Activated naive CD4-positive, alpha-beta T cell treated with anti-CD3 and anti-CD28 coated beads, Interleukin-2, amount 50 U/mL, for 72 hours (primary cell): Measurements from ENCODE around the gene C19orf25. TPM values are rescaled to one million over a fixed set of nuclear protein-coding genes. Genes with fewer than 3 reads are reported as not detected.

Experiments
- ATAC-seq, 2 donors: fragments of 150-1000 bp; cut with Tn5 transposase; 2 replicates each; pipeline ENCODE4 v1.10.0; 2021; ENCODE audit warnings: mild to moderate bottlenecking in 2 of 2, moderate library complexity in 2 of 2
- DNase-seq, 2 donors: peaks; one replicate each; pipeline ENCODE4 v3.0.0; 2021 to 2022; ENCODE audit warnings: low spot score in 2 of 2
- H3K27ac Mint-ChIP-seq, 2 donors: one replicate each; pipeline ENCODE4 v1.8.0; 2022; ENCODE audit warnings: mild to moderate bottlenecking in 2 of 2, mixed read lengths in 2 of 2
- H3K36me3 Mint-ChIP-seq, 2 donors: one replicate each; pipeline ENCODE4 v1.8.0; 2022; ENCODE audit warnings: mixed read lengths in 2 of 2
- H3K9me3 Mint-ChIP-seq, 2 donors: one replicate each; pipeline ENCODE4 v1.8.0; 2022; ENCODE audit warnings: mixed read lengths in 2 of 2
- total RNA-seq, 2 donors: library from RNA; stranded (reverse); gene quantifications; one replicate each; pipeline ENCODE4 v1.2.3, GENCODE V29; 2022

C19orf25 gene
- total RNA-seq, 2 donors from 2014 or later, result 24.5 to 29.3 TPM

DNA sequence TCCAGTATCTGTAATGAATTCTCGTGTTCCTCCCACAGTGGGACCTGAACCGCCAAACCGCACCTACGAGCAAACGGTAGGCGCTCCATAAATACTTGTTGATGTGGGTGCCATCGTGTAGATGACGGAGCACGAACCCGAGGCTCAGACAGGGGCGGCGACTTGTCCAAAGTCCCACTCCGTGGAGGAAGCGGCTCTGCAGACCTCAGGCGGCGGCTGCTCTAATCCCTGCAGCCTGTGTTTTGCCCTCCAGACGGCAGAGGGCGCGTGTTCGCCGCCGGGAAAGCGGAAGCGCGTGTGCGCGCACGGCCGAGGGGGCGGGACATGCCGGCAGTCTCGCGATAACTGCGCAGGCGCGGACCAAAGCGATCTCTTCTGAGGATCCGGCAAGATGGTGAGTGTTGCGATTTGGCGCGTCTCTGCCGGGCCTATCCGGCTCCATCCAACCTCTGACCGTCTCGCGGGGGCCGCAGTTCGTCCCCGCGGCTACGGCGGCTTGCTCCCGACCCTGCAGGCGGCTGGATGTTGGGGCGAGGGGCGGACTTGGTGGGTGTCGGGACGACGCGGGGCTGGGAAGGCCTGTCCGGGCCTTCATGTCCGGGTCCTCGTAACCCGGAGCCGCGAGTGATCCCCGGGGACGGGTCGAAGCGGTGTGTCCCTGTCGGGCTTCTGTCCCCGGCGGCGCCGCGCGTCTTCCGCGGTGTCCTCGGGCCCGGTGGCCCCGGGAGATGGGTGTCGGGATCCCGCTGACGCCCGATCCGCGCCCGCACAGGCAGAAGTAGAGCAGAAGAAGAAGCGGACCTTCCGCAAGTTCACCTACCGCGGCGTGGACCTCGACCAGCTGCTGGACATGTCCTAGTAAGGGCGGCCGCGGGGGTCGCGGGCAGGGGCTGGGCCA lies 40.7 kb downstream of the C19orf25 start, which contains the start of gene RPS15:
TSS of gene RPS15 (plus strand) at position 362 of the 898 bp plus-strand sequence. CDS start at position 392, 30 bp downstream.
- no peaks in the 10 kb centered on the region for H3K9me3 Mint-ChIP-seq
- H3K27ac Mint-ChIP-seq, result peak within 1 kb of the TSS; percentile 100
- ATAC-seq (peak; percentile 87 to 91), DNase-seq (peak; percentile 96 to 97)
- peaks cover 24 to 36% of the 10 kb centered on the region in 2 donors for H3K36me3 Mint-ChIP-seq

DNA sequence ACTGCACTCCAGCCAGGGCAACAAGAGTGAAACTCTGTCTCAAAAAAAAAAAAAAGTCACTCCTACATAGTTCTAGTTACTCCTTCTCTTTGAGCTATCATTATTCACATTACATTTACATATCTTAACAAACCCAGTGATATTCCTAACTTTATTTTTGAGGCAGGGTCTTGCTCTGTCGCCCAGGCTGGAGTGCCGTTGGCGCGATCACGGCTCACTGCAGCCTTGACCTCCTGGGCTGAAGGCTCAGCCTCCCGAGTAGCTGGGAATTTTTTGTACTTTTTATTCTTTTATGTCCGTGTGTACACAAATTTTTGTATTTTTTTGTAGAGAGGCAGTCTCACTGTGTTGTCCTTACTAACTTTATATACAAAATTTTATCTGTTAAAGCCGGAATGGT lies 41.4 kb downstream of the C19orf25 start:
- peak overlapping the region; percentile 100 for H3K27ac Mint-ChIP-seq
- DNase-seq (no peak), ATAC-seq (no peak)
- H3K36me3 Mint-ChIP-seq, result peaks cover 24 to 36% of the 10 kb centered on the region in 2 donors
- no peaks in the 10 kb centered on the region for H3K9me3 Mint-ChIP-seq

DNA sequence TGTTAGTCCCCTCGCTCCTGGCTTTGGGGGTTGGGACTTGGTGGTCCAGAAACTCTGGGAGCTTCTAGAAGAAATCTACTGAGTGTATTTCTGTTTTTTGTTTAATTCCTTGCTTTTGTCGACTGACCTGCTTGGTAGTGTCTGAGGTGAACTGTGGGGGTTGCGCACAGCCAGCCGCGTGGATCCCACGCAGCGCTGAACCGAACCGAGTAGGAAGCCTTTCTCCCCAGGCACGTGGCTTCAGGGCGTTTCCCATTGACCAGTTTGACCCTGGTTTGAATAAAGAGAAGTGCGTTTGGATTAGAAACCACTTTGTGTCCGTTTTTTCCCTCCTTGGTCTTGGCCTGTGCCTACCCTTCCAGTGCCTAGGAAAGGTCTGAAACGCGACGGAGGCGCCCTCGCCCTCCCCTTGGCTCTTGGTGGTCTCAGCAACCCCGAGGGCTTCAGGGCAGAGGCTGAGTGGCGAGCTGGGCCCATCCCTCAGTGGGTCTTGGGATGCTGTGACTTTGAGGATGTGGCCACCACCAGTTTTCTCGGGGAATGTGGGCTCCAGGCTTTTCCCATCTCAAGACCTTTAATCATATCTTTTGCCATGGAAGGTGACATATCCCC lies 43.5 kb downstream of the C19orf25 start:
- Mint-ChIP-seq H3K36me3 (peaks cover 18 to 19% of the 10 kb centered on the region in 2 donors), H3K27ac (no peak overlapping the region), H3K9me3 (no peaks in the 10 kb centered on the region)
- DNase-seq, result no peak
- ATAC-seq, result no peak

DNA sequence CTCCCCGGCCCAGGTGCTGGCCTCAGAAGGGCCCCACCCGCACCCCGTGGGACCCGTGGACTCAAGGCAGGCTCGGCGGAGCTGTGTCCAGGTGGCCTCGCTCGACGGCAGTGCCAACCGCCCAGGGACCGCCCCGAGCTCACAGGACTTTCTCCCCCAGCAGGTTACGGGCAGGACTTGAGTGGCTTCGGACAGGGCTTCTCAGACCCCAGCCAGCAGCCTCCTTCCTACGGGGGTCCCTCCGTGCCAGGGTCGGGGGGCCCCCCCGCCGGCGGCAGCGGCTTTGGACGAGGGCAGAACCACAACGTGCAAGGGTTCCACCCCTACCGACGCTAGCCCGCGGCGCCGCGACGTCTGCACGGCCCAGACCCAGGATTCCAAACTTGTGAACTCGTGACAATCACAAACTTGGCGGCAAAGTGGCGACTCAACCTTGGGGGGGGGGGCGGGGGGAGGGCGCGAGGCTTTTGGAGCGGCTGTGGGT lies 44.4 kb downstream of the C19orf25 start:
- no peak for DNase-seq
- Mint-ChIP-seq H3K36me3 (peaks cover 9 to 12% of the 10 kb centered on the region in 2 donors), H3K9me3 (no peaks in the 10 kb centered on the region), H3K27ac (no peak overlapping the region)
- no peak for ATAC-seq

DNA sequence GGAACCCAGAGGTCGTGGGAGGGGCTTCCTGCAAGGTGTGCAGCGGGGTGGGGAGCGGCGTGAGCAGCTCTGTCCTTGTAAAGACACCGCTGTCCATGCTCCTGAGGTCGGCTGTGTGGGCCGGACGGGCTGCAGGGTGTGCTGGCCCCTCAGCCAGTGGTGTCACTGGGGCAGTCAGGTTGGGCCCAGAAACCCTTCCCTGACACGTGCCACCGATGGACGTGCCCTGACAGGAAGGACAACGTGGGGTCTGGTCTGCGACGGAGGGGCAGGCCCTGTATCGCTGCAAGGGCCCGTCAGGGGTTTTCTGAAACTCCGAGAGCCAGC lies 45.0 kb downstream of the C19orf25 start:
- H3K9me3 Mint-ChIP-seq, result no peaks in the 10 kb centered on the region
- H3K27ac Mint-ChIP-seq, result no peak overlapping the region
- DNase-seq, result no peak
- ATAC-seq, result no peak
- peaks cover 6 to 7% of the 10 kb centered on the region in 2 donors for H3K36me3 Mint-ChIP-seq

DNA sequence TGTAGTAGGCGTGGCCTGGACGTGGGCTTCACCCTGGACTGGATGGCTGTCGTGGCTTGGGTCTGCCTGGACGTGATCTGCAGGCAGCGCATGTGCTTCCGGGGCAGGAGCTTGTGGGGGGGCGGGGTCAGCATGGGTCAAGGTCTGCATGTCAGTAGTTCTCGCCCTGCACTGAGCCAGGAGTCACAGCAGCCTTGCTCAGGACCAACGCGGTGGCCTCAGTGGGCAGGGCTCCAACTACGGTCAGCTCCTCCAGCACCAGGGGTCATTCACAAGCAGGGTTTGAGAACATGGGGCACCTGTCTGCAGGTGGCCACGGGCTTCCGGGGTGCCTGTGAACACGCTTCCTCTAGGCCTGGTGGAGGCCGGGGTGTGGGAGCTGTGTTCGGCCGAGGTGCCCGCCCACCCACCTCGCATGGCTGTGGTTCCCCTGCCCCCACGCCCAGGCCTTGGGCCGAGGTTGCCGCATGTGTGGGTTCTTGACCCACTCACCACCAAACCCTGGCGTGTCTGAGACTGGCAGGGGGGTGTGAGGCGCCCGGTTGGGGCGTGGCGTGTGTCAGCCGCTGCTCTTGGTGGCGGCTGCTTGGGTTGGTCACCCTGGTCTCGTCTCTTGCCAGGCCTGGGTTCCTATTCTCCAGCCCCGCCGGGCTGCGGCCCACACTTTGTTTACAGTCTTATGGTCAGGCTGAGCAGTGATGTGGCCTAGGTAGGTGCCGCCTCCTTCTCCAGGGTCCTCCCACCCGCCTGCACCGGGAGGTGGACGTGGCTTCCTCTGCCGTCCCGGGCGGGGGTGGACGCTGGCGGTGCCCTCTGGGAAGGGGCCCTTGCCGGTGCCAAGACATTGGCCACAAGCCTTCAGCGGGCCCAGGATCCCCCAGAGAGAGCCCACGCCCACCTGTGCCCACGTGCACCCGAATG lies 45.6 kb downstream of the C19orf25 start:
- H3K9me3 Mint-ChIP-seq, result no peaks in the 10 kb centered on the region
- DNase-seq, result no peak
- no peak for ATAC-seq
- H3K36me3 Mint-ChIP-seq, result peaks cover 4 to 5% of the 10 kb centered on the region in 2 donors
- H3K27ac Mint-ChIP-seq, result no peak overlapping the region

DNA sequence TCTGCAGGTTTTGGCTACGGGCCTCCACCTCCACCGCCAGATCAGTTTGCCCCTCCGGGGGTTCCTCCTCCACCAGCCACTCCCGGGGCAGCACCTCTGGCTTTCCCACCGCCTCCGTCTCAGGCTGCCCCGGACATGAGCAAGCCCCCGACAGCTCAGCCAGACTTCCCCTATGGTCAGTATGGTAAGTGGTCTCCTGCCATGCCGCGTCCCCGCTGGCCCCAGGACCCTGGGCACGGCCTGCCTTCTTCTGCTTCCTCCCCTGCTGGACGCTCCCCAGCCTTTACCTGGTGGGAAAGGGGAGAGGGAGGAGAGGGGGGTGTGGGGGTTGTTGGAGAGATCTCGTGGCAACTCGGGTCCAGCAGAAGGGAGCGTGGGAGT lies 46.5 kb downstream of the C19orf25 start:
- H3K36me3 Mint-ChIP-seq, result no peaks in the 10 kb centered on the region
- DNase-seq, result no peak
- peak overlapping the region in 1 of 2 donors; percentile 23 for H3K27ac Mint-ChIP-seq
- no peak for ATAC-seq
- no peaks in the 10 kb centered on the region for H3K9me3 Mint-ChIP-seq

DNA sequence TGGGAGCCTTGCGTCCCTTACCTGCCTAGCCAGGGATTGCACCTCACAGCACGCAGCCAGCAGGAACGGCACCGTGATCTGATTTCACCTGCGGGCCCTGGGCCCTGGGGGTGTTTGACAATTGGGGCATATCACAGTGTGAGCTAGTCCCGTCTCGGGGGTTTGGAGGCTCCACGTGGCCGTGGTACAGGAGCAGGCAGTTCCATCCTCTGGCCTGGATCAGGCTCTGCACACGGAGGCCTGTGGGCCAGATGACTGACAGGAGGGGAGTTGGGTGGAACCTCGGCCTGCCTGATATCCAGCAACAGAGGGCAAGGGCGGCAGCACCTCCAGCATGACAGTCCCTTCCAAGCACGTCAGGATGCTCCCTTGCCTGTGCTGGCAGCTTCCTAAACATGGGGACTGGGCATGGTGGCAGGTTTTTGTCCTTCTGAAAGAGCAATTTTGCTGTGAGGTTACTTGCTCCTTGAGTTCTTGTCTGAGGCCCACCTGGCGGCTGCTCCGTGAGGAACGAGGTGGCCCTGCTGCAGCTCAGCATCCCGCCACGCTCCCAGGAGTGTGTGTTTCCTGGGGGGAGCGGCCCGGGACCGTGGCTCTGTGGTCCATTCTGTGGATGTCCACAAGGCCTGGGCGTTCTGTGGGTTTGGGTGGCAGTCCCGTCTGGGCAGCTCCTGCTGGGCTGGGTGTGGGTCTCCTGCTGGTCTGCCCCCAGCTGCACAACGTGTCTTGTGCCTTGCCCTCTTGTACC lies 47.1 kb downstream of the C19orf25 start:
- no peak for ATAC-seq
- Mint-ChIP-seq H3K9me3 (no peaks in the 10 kb centered on the region), H3K36me3 (no peaks in the 10 kb centered on the region), H3K27ac (peak overlapping the region in 1 of 2 donors; percentile 68)
- DNase-seq, result no peak

DNA sequence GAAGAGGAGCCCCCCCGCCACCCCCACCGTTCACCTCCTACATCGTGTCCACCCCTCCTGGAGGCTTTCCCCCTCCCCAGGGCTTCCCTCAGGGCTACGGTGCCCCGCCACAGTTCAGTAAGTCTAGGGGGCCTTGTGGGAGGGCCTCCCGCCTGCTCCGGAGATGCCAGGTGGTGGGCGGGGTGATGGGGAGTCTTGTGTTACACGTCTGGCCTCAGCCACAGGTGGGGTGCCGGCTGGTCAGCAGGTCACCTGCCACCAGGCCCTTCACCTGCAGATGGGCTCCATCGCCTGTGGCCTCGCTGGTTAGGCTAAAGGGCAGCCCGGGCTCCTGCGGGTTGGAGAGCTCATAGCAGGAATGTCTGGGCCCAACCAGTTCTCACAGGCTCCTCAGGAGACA lies 48.8 kb downstream of the C19orf25 start:
- Mint-ChIP-seq H3K27ac (no peak overlapping the region), H3K36me3 (no peaks in the 10 kb centered on the region)

DNA sequence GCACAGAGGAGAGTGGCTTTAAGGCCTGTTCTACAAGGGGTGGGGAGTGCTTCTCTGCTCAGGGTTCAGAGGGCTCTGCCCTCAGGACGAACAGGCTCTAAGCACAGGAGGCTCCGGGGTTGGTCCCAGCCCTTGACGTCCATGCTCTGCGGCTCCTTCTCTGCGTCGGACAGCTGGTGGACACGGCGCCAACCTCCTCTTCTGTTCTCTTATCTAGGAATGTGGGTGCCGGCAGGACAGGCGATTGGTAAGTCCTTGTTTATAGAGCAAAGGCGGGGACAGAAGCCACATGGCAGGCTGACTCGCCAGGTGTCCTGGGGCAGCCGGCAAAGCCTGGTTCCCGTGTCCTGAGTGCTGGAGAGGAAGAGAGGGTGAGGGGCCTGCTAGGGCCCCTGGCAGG lies 49.3 kb downstream of the C19orf25 start:
- no peaks in the 10 kb centered on the region for H3K9me3 Mint-ChIP-seq
- ATAC-seq (no peak), DNase-seq (no peak)
- H3K36me3 Mint-ChIP-seq, result peaks cover 0 to 4% of the 10 kb centered on the region in 2 donors
- peak overlapping the region in 1 of 2 donors; percentile 89 for H3K27ac Mint-ChIP-seq

More for the DNA sequence above, 48.8 kb downstream of the C19orf25 start:
- DNase-seq, result no peak
- no peaks in the 10 kb centered on the region for H3K9me3 Mint-ChIP-seq
- ATAC-seq, result no peak

DNA sequence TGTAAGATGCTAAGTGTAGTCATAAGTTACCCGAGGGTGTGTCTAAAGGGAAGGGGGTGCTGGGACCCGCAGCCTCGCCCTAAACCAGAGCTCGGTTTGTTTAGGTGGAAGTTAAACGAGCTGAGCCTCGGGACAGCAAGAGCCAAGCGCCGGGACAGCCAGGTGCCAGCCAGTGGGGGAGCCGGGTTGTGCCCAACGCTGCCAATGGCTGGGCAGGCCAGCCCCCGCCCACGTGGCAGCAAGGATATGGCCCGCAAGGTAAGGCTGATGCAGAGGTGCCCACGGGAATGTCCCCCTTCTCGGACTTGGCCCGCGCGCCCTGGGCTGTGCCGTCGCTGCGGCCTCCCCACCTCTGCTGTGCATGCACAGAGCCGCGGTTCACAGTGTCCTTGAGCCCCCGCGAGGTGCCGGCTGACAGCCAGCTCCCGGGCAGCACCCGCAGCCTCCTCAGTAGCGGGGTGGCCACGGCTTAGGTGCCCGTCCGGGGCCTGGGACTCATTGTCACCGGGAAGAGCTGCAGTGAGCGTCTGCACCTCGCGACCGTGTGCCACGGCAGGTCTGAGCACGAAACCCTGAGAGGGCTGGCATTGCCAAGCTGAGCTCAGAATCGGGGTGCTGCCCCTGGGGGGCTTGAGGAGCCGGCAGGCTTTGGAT lies 50.1 kb downstream of the C19orf25 start:
- Mint-ChIP-seq H3K36me3 (peaks cover 0 to 4% of the 10 kb centered on the region in 2 donors), H3K27ac (no peak overlapping the region), H3K9me3 (no peaks in the 10 kb centered on the region)

DNA sequence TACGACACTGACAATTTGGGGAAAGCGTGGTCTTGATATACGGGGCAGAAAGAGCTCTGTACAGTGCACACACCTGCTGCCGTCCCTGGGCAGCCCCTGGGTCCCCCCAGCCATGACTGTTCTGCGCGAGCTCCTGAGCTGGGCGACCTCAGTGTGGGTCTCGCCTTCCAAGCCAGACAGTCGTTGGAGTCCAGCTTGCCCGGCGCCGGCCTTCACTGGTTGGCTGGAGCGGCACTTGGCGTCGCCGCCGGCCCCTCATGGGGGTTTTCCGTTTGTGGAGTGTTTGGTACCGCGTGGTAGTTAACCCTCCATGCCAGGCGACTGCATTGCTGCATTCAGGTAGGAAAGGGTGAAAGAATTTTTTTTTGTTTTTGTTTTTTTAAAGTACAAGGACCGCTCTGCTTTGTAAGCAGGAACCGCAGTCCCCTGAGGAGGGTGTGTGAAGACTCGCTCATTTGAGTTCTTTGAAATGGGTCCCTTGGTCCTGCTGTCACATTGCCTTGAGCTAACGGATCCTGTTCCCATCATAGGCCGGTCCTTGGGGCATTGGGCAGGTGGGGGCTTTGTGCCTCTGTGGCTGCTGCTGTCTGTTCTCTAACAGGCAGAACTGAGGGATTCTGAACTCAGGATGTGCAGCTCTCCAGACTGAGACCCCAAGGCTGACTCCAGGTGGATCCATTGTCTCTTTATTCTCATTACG lies 51.6 kb downstream of the C19orf25 start:
- Mint-ChIP-seq H3K27ac (no peak overlapping the region), H3K36me3 (peaks cover 11 to 14% of the 10 kb centered on the region in 2 donors), H3K9me3 (no peaks in the 10 kb centered on the region)
- DNase-seq (no peak), ATAC-seq (no peak)

More for the DNA sequence above, 50.1 kb downstream of the C19orf25 start:
- ATAC-seq (no peak), DNase-seq (no peak)

DNA sequence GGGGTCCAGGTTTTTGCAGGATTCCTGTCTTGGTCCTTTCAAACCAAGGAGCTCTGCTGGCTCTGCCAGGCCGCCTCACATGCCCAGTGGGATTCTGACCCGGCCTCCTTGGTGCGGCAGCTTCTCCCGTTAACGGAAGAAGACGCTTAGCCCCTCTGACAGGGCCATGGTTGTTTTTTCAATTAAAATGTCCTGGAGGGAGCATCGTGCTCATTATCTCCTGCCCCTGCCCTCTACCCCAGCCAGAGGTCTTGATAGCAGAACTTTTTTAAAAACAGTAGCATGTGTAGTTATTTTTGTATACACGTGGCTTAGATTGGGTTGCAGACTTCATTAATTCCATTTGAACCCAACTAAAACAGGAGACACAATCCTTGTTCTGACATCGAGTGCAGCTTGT lies 52.3 kb downstream of the C19orf25 start:
- Mint-ChIP-seq H3K9me3 (no peaks in the 10 kb centered on the region), H3K27ac (no peak overlapping the region), H3K36me3 (peaks cover 11 to 15% of the 10 kb centered on the region in 2 donors)
- ATAC-seq (no peak), DNase-seq (no peak)

DNA sequence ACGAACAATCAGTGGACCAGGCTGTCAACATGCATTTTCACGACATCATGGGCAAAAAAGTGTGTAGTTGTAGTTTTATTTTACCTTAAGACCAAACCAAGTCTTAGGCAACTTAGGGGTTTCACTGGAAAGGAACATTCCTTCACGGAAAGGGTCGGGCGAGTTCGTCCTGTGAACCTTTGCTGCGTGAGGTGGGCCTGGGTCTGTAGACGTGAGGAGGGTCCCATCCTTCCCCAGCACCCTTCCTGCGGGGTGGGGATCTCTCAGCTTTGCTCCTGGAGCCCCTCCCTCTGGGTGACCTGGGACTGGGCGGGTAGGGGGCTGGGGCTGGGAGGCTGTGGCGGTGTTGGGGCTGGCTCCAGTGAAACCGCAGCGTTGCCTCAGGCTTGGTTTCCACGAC lies 53.1 kb downstream of the C19orf25 start:
- ATAC-seq, result no peak
- Mint-ChIP-seq H3K27ac (no peak overlapping the region), H3K9me3 (no peaks in the 10 kb centered on the region), H3K36me3 (peaks cover 11 to 15% of the 10 kb centered on the region in 2 donors)
- no peak for DNase-seq
